HG03354 (cell line): ENCODE data around the gene RPGRIP1L.
"Not testable (repeated sequence)": the region's sequence is repeated elsewhere in the genome, so short reads cannot be mapped to it uniquely, and the experiment has no call there.

Experiments
- ATAC-seq: cut with Tn5 transposase; IDR thresholded peaks from one replicate; pipeline ENCODE4 v1.9.1; 2021; ENCODE audit warnings: mild to moderate bottlenecking; ENCODE audit not compliant: unreplicated experiment, poor library complexity, severe bottlenecking

Gene RPGRIP1L

GRCh38 chr16:53713403-53714204 is 9.9 kb upstream of the RPGRIP1L start:
- no peak for ATAC-seq

GRCh38 chr16:53712065-53712464 is 8.4 kb upstream of the RPGRIP1L start:
- ATAC-seq, result no peak

GRCh38 chr16:53711390-53711789 is 7.7 kb upstream of the RPGRIP1L start:
- ATAC-seq, result no peak

- ATAC-seq, result no peak
Measured at GRCh38 chr16:53708490-53708889, 4.8 kb upstream of the RPGRIP1L start.

GRCh38 chr16:53707671-53708070 is 4.0 kb upstream of the RPGRIP1L start:
- ATAC-seq, result no peak

- ATAC-seq, result no peak
Measured at GRCh38 chr16:53704445-53704813, 770 bp upstream of the RPGRIP1L start.

GRCh38 chr16:53698271-53698670 is 5.4 kb downstream of the RPGRIP1L start:
- not testable (repeated sequence) for ATAC-seq

- ATAC-seq, result no peak
Measured at GRCh38 chr16:53695070-53695469, 8.6 kb downstream of the RPGRIP1L start.

- no peak for ATAC-seq
Measured at GRCh38 chr16:53693320-53693719, 10.3 kb downstream of the RPGRIP1L start.

GRCh38 chr16:53692146-53692545 is 11.5 kb downstream of the RPGRIP1L start:
- ATAC-seq, result no peak

GRCh38 chr16:53690771-53691170 is 12.9 kb downstream of the RPGRIP1L start:
- ATAC-seq, result no peak

GRCh38 chr16:53689636-53690035 is 14.0 kb downstream of the RPGRIP1L start:
- no peak for ATAC-seq

- no peak for ATAC-seq
Measured at GRCh38 chr16:53686710-53687109, 16.9 kb downstream of the RPGRIP1L start.

- ATAC-seq, result not testable (repeated sequence)
Measured at GRCh38 chr16:53685334-53685733, 18.3 kb downstream of the RPGRIP1L start.

GRCh38 chr16:53681354-53681753 is 22.3 kb downstream of the RPGRIP1L start:
- ATAC-seq, result no peak

GRCh38 chr16:53680756-53681155 is 22.9 kb downstream of the RPGRIP1L start:
- ATAC-seq, result no peak

GRCh38 chr16:53678756-53679343 is 24.8 kb downstream of the RPGRIP1L start:
- ATAC-seq, result no peak

- ATAC-seq, result no peak
Measured at GRCh38 chr16:53678155-53678554, 25.5 kb downstream of the RPGRIP1L start.

GRCh38 chr16:53673189-53673588 is 30.5 kb downstream of the RPGRIP1L start:
- ATAC-seq, result no peak

GRCh38 chr16:53672461-53672860 is 31.2 kb downstream of the RPGRIP1L start:
- ATAC-seq, result no peak

- no peak for ATAC-seq
Measured at GRCh38 chr16:53668869-53669268, 34.8 kb downstream of the RPGRIP1L start.
